Skeletal muscle tissue (tissue), 4 donors: ENCODE measurements around the gene C12orf57. TPM values are rescaled to one million over a fixed set of nuclear protein-coding genes. Genes with fewer than 3 reads are reported as not detected.
A peak's percentile ranks its signal among the peaks of the same experiment; 100 is the strongest.

Source experiments
- H3K27ac ChIP-seq: one replicate; pipeline ENCODE4 v1.7.0; 2013; ENCODE audit warnings: mild to moderate bottlenecking, low read depth, low read length, inconsistent platforms
- H3K27me3 ChIP-seq, 3 donors: one replicate each; pipeline ENCODE4 v1.7.0; 2013; ENCODE audit warnings: low read length in 3 of 3; ENCODE audit not compliant: control insufficient read depth in 3 of 3, insufficient read depth in 3 of 3
- H3K36me3 ChIP-seq, 3 donors: one replicate each; pipeline ENCODE4 v1.7.0; 2013; ENCODE audit warnings: low read length in 3 of 3; ENCODE audit not compliant: control insufficient read depth in 3 of 3, insufficient read depth in 3 of 3
- H3K4me1 ChIP-seq, 3 donors: one replicate each; pipeline ENCODE4 v1.7.0; 2013; ENCODE audit warnings: low read length in 3 of 3, mild to moderate bottlenecking in 3 of 3; ENCODE audit not compliant: control insufficient read depth in 3 of 3, insufficient read depth in 3 of 3
- H3K4me3 ChIP-seq, 3 donors: one replicate each; pipeline ENCODE4 v1.7.0; 2013; ENCODE audit warnings: low read length in 3 of 3
- H3K9ac ChIP-seq, 3 donors: one replicate each; pipeline ENCODE4 v1.7.0; 2013; ENCODE audit warnings: low read length in 3 of 3, mild to moderate bottlenecking in 3 of 3, moderate library complexity in 2 of 3, low read depth in 1 of 3
- H3K9me3 ChIP-seq, 3 donors: one replicate each; pipeline ENCODE4 v1.7.0; 2013; ENCODE audit warnings: low read length in 3 of 3; ENCODE audit not compliant: control insufficient read depth in 3 of 3
- total RNA-seq: library from RNA; depleted of rRNA; stranded (reverse); fragments of >200 nt; gene quantifications from one replicate; pipeline ENCODE4 v1.2.3, GENCODE V29; 2014
- donor health status: Osteomylitis.

The C12orf57 gene
- total RNA-seq, 1 donor from 2014 or later, result 205 TPM

GRCh38 chr12:6964605-6965025 is 20.8 kb downstream of the C12orf57 start:
- H3K9me3 ChIP-seq, result no peaks in the 10 kb centered on the region
- no peak overlapping the region for H3K4me3 ChIP-seq
- H3K4me1 ChIP-seq, result peaks cover 47 to 51% (median 48%) of the 10 kb centered on the region in 3 donors
- peak overlapping the region; percentile 74 for H3K27ac ChIP-seq
- H3K9ac ChIP-seq, result peak overlapping the region; percentile 50 to 73 (median 55)
- H3K27me3 ChIP-seq, result no peaks in the 10 kb centered on the region
- H3K36me3 ChIP-seq, result peaks cover 32 to 43% (median 37%) of the 10 kb centered on the region in 3 donors

DNA sequence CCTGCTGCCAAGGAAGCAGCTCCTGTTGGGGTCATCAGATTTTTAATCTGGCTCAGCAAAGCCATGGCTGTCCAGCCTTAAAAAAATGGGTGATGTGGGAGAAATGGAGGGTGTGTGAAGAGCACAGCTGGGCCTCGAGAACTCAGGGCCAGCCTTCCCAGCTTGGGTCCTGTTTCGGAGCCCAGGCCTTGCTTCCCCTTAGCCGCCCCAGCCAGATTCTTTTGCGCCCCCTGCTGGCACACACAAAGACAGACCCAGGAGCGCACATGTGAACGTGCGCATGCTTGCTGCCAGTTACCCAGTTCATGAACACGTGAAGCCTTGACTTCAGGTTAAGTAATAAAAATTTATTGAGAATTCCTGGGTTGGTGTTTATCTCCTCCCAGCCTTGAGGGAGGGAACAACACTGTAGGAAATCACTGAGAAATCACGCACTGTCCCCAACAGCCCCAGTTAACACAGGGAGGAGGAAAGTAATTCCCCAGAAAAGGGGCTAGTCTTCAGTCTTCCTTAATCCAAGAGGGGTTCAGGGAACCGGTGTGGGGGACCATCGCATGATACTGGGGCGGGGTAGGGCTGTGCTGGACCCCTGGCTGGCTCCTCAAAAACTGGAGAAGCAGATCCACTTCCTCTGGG is 21.3 kb downstream of the C12orf57 start:
- Histone ChIP-seq H3K27ac (peak overlapping the region; percentile 74), H3K4me1 (peaks cover 47 to 51% (median 51%) of the 10 kb centered on the region in 3 donors), H3K4me3 (no peak overlapping the region), H3K9me3 (no peaks in the 10 kb centered on the region), H3K27me3 (no peaks in the 10 kb centered on the region), H3K36me3 (peaks cover 32 to 43% (median 40%) of the 10 kb centered on the region in 3 donors), H3K9ac (peak overlapping the region; percentile 50 to 73 (median 55))

DNA sequence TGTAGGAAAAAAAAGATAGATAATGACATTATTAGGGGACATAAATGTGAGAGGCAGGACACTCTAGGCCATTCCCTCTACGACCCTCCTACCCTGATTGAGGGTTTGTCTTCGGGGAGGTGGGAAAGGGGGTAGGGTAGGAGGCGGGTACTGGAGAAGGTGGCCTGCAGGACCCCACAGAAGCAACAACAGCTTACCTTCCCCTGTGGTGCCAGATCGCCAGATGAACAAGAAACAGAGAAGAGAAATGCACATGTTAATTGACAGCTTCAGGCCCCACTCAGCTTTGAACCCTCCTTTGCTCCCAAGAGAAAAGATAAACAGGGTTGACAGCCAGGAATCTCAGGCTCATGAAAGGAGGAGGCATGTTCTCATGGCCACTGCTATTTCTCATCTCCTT is 21.9 kb downstream of the C12orf57 start:
- Histone ChIP-seq H3K27ac (peak overlapping the region; percentile 74), H3K4me1 (peaks cover 42 to 47% (median 45%) of the 10 kb centered on the region in 3 donors), H3K27me3 (no peaks in the 10 kb centered on the region), H3K4me3 (no peak overlapping the region), H3K9me3 (no peaks in the 10 kb centered on the region), H3K9ac (no peak overlapping the region), H3K36me3 (peaks cover 32 to 43% (median 42%) of the 10 kb centered on the region in 3 donors)

DNA sequence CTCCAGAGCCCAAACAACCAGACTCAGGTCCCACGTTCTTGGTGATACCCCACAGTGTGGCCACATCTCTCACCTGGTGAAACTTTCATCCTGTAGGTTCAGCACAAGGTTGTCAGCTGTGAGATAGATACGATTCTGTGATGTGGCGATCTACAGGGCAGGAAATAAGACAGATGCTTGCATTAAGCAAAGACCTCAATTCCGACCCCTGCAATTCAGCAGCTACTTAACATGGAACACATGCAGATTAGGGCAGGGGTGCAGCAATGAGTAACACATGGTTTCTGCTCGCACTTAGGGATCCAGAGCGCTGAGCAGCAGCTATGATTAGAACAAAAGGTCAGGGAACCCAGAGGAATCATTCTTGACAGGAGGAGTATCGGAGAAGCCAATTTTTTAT is 22.5 kb downstream of the C12orf57 start:
- Histone ChIP-seq H3K27ac (no peak overlapping the region), H3K4me3 (no peak overlapping the region), H3K4me1 (peaks cover 36 to 45% (median 42%) of the 10 kb centered on the region in 3 donors), H3K27me3 (no peaks in the 10 kb centered on the region), H3K9me3 (no peaks in the 10 kb centered on the region), H3K36me3 (peaks cover 32 to 43% (median 42%) of the 10 kb centered on the region in 3 donors), H3K9ac (no peak overlapping the region)

DNA sequence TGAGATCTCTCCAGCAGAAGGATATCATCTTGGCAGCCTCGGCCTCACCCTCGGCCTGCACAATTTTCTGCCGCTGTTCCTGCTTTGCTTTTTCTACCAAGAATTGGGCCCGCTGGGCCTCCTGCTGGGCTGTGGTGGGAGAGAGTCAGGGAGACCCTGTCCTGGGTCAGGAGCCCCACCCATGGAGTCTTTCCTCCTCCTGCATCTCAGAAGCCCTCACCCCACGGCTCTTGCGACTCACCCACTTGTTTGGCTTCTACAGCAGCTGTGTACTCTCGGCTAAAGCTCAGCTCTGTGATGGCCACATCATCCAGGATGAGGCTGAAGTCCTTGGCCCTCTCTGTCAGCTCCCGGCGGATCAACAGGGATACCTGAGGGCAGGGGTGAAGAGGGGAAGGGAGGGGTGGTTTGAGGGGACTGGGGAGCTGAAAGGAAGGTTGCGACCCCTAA is 23.9 kb downstream of the C12orf57 start:
- Histone ChIP-seq H3K27ac (no peak overlapping the region), H3K36me3 (peaks cover 32 to 43% (median 42%) of the 10 kb centered on the region in 3 donors), H3K4me3 (no peak overlapping the region), H3K9ac (no peak overlapping the region), H3K27me3 (no peaks in the 10 kb centered on the region), H3K4me1 (peaks cover 25 to 44% (median 38%) of the 10 kb centered on the region in 3 donors), H3K9me3 (no peaks in the 10 kb centered on the region)

DNA sequence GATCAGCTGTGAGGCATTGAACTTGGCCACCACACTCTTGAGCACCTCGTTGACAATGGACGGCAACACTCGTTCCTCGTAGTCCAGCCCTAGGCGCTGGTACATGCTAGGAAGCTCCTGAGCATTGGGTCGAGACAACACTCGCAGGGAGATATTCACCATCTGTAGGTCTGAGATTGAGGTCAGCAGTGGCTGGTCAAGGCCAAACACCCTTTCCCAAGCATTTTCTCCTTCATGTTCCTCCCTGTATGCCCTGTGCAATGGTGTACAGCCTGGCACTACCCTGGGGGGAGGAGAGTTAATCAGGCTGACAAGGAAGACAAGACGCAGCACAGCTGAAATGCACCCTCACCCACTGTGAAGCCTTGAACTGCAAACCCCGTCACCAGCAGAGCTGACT is 24.6 kb downstream of the C12orf57 start:
- Histone ChIP-seq H3K27me3 (no peaks in the 10 kb centered on the region), H3K9ac (peak overlapping the region in 2 of 3 donors; percentile 8 to 97), H3K36me3 (peaks cover 32 to 43% (median 42%) of the 10 kb centered on the region in 3 donors), H3K27ac (no peak overlapping the region), H3K9me3 (no peaks in the 10 kb centered on the region), H3K4me3 (peak overlapping the region in 1 of 3 donors; percentile 100), H3K4me1 (peaks cover 25 to 46% (median 38%) of the 10 kb centered on the region in 3 donors)

DNA sequence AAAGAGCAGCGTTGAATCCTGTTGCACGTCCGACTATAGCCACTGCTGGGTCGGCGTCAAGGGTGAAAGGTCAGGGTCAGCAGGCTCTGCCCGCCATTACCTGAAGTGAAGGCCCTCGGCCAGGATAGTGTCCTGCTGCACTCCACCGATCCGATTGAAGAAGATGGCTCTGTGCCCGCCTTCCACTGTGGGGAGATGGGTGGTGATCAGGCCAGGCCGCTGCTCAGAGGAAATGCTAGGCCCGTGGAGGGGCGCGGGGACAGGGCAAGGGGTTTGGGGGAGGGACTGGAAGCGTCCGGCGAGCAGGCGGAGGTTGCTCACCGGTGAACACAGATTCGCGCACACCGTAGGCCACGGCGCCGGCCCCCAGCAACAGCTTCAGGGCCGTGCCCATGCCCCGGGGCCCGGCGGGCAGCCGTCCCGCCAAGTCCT is 26.3 kb downstream of the C12orf57 start:
- no peaks in the 10 kb centered on the region for H3K27me3 ChIP-seq
- H3K9me3 ChIP-seq, result no peaks in the 10 kb centered on the region
- peak overlapping the region; percentile 89 to 100 (median 94) for H3K4me3 ChIP-seq
- peak overlapping the region; percentile 87 to 97 (median 95) for H3K9ac ChIP-seq
- H3K4me1 ChIP-seq, result peaks cover 19 to 41% (median 27%) of the 10 kb centered on the region in 3 donors
- peak overlapping the region; percentile 89 for H3K27ac ChIP-seq
- H3K36me3 ChIP-seq, result peaks cover 43 to 54% (median 47%) of the 10 kb centered on the region in 3 donors

DNA sequence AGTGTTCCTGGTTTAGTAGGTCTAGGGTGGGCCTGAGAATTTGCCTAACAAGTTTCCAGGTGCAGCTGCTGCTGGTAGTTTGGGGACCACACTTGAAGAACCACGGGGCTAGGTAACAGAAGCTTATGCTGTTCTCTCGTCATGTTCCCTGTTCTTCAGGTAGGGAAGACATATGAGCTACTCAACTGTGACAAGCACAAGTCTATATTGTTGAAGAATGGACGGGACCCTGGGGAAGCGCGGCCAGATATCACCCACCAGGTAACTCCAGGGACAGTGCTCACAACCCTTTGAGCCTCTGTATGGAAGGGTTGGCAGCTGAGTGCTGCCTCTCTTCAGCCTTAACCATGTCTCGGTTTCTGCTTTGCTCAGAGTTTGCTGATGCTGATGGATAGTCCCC is 30.4 kb downstream of the C12orf57 start:
- Histone ChIP-seq H3K27ac (no peak overlapping the region), H3K27me3 (no peaks in the 10 kb centered on the region), H3K9me3 (no peaks in the 10 kb centered on the region), H3K9ac (no peak overlapping the region), H3K36me3 (peaks cover 43 to 52% (median 50%) of the 10 kb centered on the region in 3 donors), H3K4me1 (peaks cover 10 to 28% (median 14%) of the 10 kb centered on the region in 3 donors), H3K4me3 (no peak overlapping the region)

GRCh38 chr12:6975297-6976032 is 31.6 kb downstream of the C12orf57 start:
- H3K27ac ChIP-seq, result no peak overlapping the region

GRCh38 chr12:6977653-6978052 is 33.8 kb downstream of the C12orf57 start:
- Histone ChIP-seq H3K27me3 (no peaks in the 10 kb centered on the region), H3K27ac (no peak overlapping the region), H3K9ac (no peak overlapping the region)

More at GRCh38 chr12:6975297-6976032, 31.6 kb downstream of the C12orf57 start:
- Histone ChIP-seq H3K4me1 (peaks cover 3 to 20% (median 8%) of the 10 kb centered on the region in 3 donors), H3K27me3 (no peaks in the 10 kb centered on the region), H3K9me3 (no peaks in the 10 kb centered on the region), H3K9ac (no peak overlapping the region), H3K36me3 (peaks cover 49 to 64% (median 60%) of the 10 kb centered on the region in 3 donors), H3K4me3 (no peak overlapping the region)

More at GRCh38 chr12:6977653-6978052, 33.8 kb downstream of the C12orf57 start:
- no peaks in the 10 kb centered on the region for H3K9me3 ChIP-seq
- H3K36me3 ChIP-seq, result peaks cover 68 to 85% (median 82%) of the 10 kb centered on the region in 3 donors
- H3K4me1 ChIP-seq, result peaks cover 0 to 2% (median 0%) of the 10 kb centered on the region in 3 donors
- H3K4me3 ChIP-seq, result no peak overlapping the region
